ENCODE data around the gene STXBP5.

Gene STXBP5

DNA sequence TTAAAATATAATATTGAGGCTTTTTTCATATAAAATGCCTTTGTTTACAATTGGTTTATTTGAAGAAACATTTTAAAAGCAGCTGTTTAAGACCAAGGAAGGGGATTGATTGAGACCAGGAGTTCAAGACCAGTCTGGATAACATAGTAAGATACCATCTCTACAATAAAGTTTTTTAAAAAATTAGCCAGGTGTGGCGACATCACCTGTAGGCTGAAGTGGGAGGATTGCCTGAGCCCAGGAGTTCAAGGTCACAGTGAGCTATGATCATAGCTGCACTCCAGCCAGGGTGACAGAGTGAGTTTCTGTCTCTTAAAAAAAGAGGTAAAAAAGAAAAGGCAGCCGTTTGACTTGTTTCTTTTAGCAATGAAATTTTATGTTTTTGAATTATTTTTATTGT is 117.0 kb downstream of the STXBP5 start:
- Histone ChIP-seq H3K36me3 (ENCODE audit: control insufficient read depth, low read length) (peaks cover 11% of the 10 kb centered on the region), H3K4me1 (ENCODE audit: control insufficient read depth, low read length) (peaks cover 11% of the 10 kb centered on the region), H3K4me2 (ENCODE audit: low read length) (no peak overlapping the region), H3F3A (ENCODE audit: control insufficient read depth, insufficient read depth) (0 out of 2 replicates have a peak, but pooled peaks cover 3% of the 10 kb centered on the region), H4K20me1 (ENCODE audit: control insufficient read depth, insufficient read depth, low read depth, low read length) (no peaks in the 10 kb centered on the region), H3K79me2 (ENCODE audit: control insufficient read depth, low read length) (no peaks in the 10 kb centered on the region), H3K27me3 (ENCODE audit: control insufficient read depth, low read length) (no peaks in the 10 kb centered on the region), H3K4me3 (ENCODE audit: low read length) (no peak overlapping the region), H3K27ac (ENCODE audit: low read depth, low read length) (no peak overlapping the region), H3K9me2 (replicated peaks; ENCODE audit: control insufficient read depth, low read length) (no peaks in the 10 kb centered on the region), H3K9me3 (ENCODE audit: control insufficient read depth, insufficient read depth, low read length) (no peaks in the 10 kb centered on the region)
- TF ChIP-seq, protein P1, sequence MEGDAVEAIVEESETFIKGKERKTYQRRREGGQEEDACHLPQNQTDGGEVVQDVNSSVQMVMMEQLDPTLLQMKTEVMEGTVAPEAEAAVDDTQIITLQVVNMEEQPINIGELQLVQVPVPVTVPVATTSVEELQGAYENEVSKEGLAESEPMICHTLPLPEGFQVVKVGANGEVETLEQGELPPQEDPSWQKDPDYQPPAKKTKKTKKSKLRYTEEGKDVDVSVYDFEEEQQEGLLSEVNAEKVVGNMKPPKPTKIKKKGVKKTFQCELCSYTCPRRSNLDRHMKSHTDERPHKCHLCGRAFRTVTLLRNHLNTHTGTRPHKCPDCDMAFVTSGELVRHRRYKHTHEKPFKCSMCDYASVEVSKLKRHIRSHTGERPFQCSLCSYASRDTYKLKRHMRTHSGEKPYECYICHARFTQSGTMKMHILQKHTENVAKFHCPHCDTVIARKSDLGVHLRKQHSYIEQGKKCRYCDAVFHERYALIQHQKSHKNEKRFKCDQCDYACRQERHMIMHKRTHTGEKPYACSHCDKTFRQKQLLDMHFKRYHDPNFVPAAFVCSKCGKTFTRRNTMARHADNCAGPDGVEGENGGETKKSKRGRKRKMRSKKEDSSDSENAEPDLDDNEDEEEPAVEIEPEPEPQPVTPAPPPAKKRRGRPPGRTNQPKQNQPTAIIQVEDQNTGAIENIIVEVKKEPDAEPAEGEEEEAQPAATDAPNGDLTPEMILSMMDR (IDR thresholded peaks at IDR 0.05; ENCODE audit: low read depth, low read length, poor library complexity, severe bottlenecking), result no peak
- TF ChIP-seq EZH2phosphoT487 (IDR thresholded peaks at IDR 0.05; ENCODE audit: borderline replicate concordance, low read length), result no peak

DNA sequence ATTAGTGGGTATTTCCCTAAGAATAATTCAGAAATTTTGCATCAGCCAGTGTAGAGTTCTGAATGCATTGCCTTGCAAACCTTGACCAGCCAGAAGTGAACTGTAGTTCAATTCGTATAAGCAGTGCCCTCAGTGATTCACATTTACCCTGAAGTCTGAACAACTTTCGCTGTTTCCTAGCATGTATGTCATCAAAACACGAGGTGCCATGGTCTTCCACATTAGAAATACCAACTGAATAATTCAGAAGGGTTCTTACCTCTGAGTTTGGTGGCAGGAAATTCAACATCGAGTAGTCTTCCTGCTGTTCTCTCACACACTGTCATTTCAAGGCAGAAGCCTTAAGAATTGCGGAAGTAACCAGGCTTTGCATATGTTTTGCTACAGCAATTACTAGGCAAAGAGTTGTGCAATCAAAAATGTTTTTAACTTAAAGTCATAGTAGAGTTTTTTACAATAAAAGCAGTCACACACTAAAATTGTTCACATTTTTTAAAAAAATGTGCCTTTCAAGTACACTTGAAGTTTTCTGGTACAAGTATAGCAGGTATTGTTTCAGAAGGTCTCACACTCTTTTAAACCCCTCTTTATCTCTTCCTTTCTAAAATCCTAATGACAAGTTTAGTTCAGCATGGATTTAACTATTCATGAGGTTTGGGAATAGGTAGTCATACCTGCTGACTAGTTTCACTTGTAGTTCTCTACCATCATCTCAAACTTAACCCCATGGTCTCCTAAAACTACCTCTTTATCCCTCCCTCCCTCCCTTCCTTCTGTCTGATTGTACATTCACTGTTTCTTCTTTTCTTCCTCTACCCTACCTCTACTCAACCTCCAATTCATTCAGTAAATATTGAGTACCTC is 118.3 kb downstream of the STXBP5 start:
- peak overlapping the region; percentile 28 for H3K4me3 ChIP-seq (ENCODE audit: low read length)
- peaks cover 11% of the 10 kb centered on the region for H3K36me3 ChIP-seq (ENCODE audit: control insufficient read depth, low read length)
- H3K27me3 ChIP-seq (ENCODE audit: control insufficient read depth, low read length), result no peaks in the 10 kb centered on the region
- 0 out of 2 replicates have a peak overlapping the region, but pooled peaks have one; percentile 1 for H3K27ac ChIP-seq (ENCODE audit: low read depth, low read length)
- H3F3A ChIP-seq (ENCODE audit: control insufficient read depth, insufficient read depth), result 0 out of 2 replicates have a peak, but pooled peaks cover 3% of the 10 kb centered on the region
- H3K4me2 ChIP-seq (ENCODE audit: low read length), result peak overlapping the region; percentile 38
- no peaks in the 10 kb centered on the region for H3K9me3 ChIP-seq (ENCODE audit: control insufficient read depth, insufficient read depth, low read length)
- no peaks in the 10 kb centered on the region for H3K9me2 ChIP-seq (replicated peaks; ENCODE audit: control insufficient read depth, low read length)
- TF ChIP-seq, protein P1 (IDR thresholded peaks at IDR 0.05; ENCODE audit: low read depth, low read length, poor library complexity, severe bottlenecking), result no peak
- TF ChIP-seq EZH2phosphoT487 (IDR thresholded peaks at IDR 0.05; ENCODE audit: borderline replicate concordance, low read length), result no peak
- no peaks in the 10 kb centered on the region for H3K79me2 ChIP-seq (ENCODE audit: control insufficient read depth, low read length)
- H4K20me1 ChIP-seq (ENCODE audit: control insufficient read depth, insufficient read depth, low read depth, low read length), result no peaks in the 10 kb centered on the region
- H3K4me1 ChIP-seq (ENCODE audit: control insufficient read depth, low read length), result peaks cover 11% of the 10 kb centered on the region

DNA sequence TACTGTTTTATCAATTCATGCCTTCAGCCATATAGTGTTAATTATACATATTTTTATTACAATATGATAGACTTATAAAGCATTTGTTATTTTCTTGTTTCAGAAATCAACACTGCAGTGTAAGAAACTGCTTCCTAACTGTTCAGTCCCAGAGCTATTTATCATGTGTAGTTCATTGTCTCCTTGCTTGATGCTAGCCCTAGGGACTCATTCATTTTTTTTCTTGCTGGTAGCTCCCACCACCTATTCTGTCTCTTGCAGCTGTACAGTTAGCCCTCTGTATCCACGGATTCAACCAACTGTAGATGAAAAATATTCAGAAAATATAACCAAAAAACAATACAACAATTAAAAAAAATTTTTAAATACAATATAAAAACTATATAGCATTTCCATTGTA is 121.3 kb downstream of the STXBP5 start:
- Histone ChIP-seq H3K9me2 (replicated peaks; ENCODE audit: control insufficient read depth, low read length) (no peaks in the 10 kb centered on the region), H3K27me3 (ENCODE audit: control insufficient read depth, low read length) (no peaks in the 10 kb centered on the region), H3K4me1 (ENCODE audit: control insufficient read depth, low read length) (peaks cover 11% of the 10 kb centered on the region), H3K36me3 (ENCODE audit: control insufficient read depth, low read length) (peaks cover 17% of the 10 kb centered on the region), H3F3A (ENCODE audit: control insufficient read depth, insufficient read depth) (no peaks in the 10 kb centered on the region), H4K20me1 (ENCODE audit: control insufficient read depth, insufficient read depth, low read depth, low read length) (no peaks in the 10 kb centered on the region), H3K4me3 (ENCODE audit: low read length) (no peak overlapping the region), H3K79me2 (ENCODE audit: control insufficient read depth, low read length) (no peaks in the 10 kb centered on the region), H3K9me3 (ENCODE audit: control insufficient read depth, insufficient read depth, low read length) (no peaks in the 10 kb centered on the region), H3K4me2 (ENCODE audit: low read length) (no peak overlapping the region), H3K27ac (ENCODE audit: low read depth, low read length) (no peak overlapping the region)
- TF ChIP-seq, protein P1 (IDR thresholded peaks at IDR 0.05; ENCODE audit: low read depth, low read length, poor library complexity, severe bottlenecking), result no peak
- TF ChIP-seq EZH2phosphoT487 (IDR thresholded peaks at IDR 0.05; ENCODE audit: borderline replicate concordance, low read length), result no peak

All from DOHH2 (cell line).